ENCODE results near the gene GSK3B.

GSK3B gene

DNA sequence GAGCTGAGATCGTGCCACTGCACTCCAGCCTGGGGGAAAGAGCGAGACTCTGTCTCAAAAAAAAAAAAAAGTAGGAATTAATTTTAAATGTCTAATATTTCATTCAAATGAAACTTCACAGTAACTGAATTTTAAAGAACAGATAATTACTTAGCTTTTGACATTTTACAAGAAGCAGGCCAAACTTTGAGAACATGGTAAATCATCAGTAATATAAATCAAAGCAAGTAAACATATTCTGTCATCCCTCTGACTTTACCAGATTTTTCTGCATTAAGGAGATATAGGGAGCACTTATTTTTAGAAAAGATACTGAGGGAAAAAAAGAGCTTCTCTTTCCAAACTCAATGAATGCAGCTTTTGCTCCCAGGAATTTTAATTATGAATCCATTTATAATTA lies 275.3 kb downstream of the GSK3B start:
- DNase-seq, result no peak
- no peak overlapping the region for H3K4me3 ChIP-seq (ENCODE audit: low read depth, low read length)
- TF ChIP-seq, protein P1, sequence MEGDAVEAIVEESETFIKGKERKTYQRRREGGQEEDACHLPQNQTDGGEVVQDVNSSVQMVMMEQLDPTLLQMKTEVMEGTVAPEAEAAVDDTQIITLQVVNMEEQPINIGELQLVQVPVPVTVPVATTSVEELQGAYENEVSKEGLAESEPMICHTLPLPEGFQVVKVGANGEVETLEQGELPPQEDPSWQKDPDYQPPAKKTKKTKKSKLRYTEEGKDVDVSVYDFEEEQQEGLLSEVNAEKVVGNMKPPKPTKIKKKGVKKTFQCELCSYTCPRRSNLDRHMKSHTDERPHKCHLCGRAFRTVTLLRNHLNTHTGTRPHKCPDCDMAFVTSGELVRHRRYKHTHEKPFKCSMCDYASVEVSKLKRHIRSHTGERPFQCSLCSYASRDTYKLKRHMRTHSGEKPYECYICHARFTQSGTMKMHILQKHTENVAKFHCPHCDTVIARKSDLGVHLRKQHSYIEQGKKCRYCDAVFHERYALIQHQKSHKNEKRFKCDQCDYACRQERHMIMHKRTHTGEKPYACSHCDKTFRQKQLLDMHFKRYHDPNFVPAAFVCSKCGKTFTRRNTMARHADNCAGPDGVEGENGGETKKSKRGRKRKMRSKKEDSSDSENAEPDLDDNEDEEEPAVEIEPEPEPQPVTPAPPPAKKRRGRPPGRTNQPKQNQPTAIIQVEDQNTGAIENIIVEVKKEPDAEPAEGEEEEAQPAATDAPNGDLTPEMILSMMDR (IDR thresholded peaks at IDR 0.05; ENCODE audit: low read depth, low read length), result no peak
- no peaks in the 10 kb centered on the region for H3K27me3 ChIP-seq
- H3K4me1 ChIP-seq, result no peaks in the 10 kb centered on the region
- H3K36me3 ChIP-seq, result no peaks in the 10 kb centered on the region
- no peaks in the 10 kb centered on the region for H3K9me3 ChIP-seq

DNA sequence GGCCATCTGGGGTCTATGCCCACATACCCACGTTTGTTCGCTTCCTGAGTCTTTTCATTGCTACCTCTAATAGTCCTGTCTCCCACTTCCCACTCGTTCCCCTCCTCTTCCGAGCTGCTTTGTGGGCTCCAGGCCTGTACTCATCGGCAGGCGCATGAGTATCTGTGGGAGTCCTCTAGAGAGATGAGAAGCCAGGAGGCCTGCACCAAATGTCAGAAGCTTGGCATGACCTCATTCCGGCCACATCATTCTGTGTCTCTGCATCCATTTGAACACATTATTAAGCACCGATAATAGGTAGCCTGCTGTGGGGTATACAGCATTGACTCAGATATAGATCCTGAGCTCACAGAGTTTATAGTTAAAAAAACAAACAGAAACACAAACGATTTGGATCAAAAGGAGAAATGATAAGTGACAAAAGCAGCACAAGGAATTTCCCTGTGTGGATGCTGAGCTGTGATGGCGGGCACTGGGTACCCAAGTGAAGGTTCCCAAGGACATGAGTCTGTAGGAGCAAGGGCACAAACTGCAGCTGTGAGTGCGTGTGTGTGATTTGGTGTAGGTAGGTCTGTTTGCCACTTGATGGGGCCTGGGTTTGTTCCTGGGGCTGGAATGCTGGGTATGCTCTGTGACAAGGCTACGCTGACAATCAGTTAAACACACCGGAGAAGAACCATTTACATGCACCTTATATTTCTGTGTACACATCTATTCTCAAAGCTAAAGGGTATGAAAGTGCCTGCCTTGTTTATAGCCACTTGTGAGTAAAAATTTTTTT lies 276.5 kb downstream of the GSK3B start:
- H3K36me3 ChIP-seq, result no peaks in the 10 kb centered on the region
- H3K4me1 ChIP-seq, result no peaks in the 10 kb centered on the region
- no peak for DNase-seq

DNA sequence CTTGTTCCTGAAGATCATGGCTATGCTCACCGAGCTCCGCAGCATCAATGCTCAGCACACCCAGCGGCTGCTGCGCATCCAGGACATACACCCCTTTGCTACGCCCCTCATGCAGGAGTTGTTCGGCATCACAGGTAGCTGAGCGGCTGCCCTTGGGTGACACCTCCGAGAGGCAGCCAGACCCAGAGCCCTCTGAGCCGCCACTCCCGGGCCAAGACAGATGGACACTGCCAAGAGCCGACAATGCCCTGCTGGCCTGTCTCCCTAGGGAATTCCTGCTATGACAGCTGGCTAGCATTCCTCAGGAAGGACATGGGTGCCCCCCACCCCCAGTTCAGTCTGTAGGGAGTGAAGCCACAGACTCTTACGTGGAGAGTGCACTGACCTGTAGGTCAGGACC lies 277.2 kb downstream of the GSK3B start:
- no peak overlapping the region for H3K4me3 ChIP-seq (ENCODE audit: low read depth, low read length)
- no peak for DNase-seq
- no peaks in the 10 kb centered on the region for H3K27me3 ChIP-seq
- H3K36me3 ChIP-seq, result no peaks in the 10 kb centered on the region
- TF ChIP-seq, protein P1 (IDR thresholded peaks at IDR 0.05; ENCODE audit: low read depth, low read length), result no peak
- H3K4me1 ChIP-seq, result no peaks in the 10 kb centered on the region
- H3K9me3 ChIP-seq, result no peaks in the 10 kb centered on the region

More for the DNA sequence above, 276.5 kb downstream of the GSK3B start:
- H3K9me3 ChIP-seq, result no peaks in the 10 kb centered on the region
- TF ChIP-seq, protein P1 (IDR thresholded peaks at IDR 0.05; ENCODE audit: low read depth, low read length), result no peak
- no peaks in the 10 kb centered on the region for H3K27me3 ChIP-seq
- no peak overlapping the region for H3K4me3 ChIP-seq (ENCODE audit: low read depth, low read length)

DNA sequence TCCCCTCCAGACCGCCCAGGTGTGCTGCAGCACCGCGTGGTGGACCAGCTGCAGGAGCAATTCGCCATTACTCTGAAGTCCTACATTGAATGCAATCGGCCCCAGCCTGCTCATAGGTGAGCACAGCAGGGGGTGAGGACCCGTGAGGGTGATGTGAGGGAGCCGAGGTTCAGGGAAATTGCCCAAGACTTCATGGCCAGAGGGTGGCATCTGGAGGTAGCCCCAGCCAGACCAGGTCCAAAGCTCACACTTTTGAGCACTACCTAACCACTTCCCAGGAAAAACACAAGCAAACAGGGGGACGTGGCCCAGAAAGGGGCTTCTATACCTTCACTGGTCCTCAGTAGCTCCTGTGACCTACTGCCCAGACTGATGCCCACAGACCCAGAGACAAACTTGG lies 278.5 kb downstream of the GSK3B start:
- DNase-seq, result no peak
- Histone ChIP-seq H3K4me1 (no peaks in the 10 kb centered on the region), H3K9me3 (no peaks in the 10 kb centered on the region), H3K4me3 (ENCODE audit: low read depth, low read length) (no peak overlapping the region), H3K27me3 (no peaks in the 10 kb centered on the region), H3K36me3 (no peaks in the 10 kb centered on the region)
- TF ChIP-seq, protein P1 (IDR thresholded peaks at IDR 0.05; ENCODE audit: low read depth, low read length), result no peak

DNA sequence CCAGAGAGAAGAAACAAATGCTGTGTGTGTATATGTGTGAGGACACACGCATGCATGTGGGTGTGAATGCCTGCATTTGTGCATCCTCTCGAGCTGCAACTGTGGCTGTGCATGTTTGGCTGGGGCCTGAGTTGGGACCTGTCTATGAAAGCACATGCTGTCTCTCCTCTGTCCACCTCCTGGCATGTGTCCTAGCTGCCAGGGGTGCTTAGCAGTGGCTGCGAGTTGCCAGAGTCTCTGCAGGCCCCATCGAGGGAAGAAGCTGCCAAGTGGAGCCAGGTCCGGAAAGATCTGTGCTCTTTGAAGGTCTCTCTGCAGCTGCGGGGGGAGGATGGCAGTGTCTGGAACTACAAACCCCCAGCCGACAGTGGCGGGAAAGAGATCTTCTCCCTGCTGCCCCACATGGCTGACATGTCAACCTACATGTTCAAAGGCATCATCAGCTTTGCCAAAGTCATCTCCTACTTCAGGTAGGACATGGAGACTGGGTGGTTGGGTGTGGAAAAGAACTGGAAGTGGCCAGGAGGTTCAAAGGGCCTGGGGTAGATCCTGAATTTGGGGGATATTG lies 281.7 kb downstream of the GSK3B start:
- TF ChIP-seq, protein P1 (IDR thresholded peaks at IDR 0.05; ENCODE audit: low read depth, low read length), result no peak
- no peaks in the 10 kb centered on the region for H3K36me3 ChIP-seq
- H3K27me3 ChIP-seq, result no peaks in the 10 kb centered on the region
- H3K9me3 ChIP-seq, result no peaks in the 10 kb centered on the region
- H3K4me3 ChIP-seq (ENCODE audit: low read depth, low read length), result no peak overlapping the region
- H3K4me1 ChIP-seq, result no peaks in the 10 kb centered on the region
- DNase-seq, result no peak

DNA sequence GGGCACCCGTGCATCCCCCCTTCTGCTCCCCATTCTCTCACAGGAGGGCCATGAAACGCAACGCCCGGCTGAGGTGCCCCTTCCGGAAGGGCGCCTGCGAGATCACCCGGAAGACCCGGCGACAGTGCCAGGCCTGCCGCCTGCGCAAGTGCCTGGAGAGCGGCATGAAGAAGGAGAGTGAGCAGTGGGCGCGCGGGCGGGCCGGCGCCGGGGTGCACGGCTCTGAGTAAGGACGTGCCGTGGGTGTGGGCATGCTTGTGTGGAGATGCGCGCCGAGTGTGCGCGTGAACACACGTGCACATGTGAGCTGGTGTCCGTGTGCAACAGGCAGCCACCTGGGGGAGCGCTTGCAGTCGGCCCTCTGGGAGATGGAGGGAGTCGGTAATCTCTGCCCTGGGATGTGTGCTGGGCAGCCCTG lies 284.2 kb downstream of the GSK3B start:
- Histone ChIP-seq H3K9me3 (no peaks in the 10 kb centered on the region), H3K27me3 (no peaks in the 10 kb centered on the region), H3K4me3 (ENCODE audit: low read depth, low read length) (no peak overlapping the region), H3K36me3 (no peaks in the 10 kb centered on the region), H3K4me1 (no peaks in the 10 kb centered on the region)
- no peak for DNase-seq
- TF ChIP-seq, protein P1 (IDR thresholded peaks at IDR 0.05; ENCODE audit: low read depth, low read length), result no peak

Measured in BE2C (cell line).